GM18505 (cell line): Measurements from ENCODE around the gene WDR46.

Experiments
- ATAC-seq: cut with Tn5 transposase; IDR thresholded peaks from one replicate; pipeline ENCODE4 v1.9.1; 2021; ENCODE audit not compliant: unreplicated experiment
- POLR2A ChIP-seq: IDR thresholded peaks from 4 replicates; pipeline ENCODE4 v1.6.1; 2011; ENCODE audit warnings: borderline replicate concordance; ENCODE audit not compliant: insufficient read depth, insufficient read length; ENCODE audit errors: extremely low read depth

WDR46 gene

GRCh38 chr6:33317419-33317668 is 28.3 kb upstream of the WDR46 start:
- ATAC-seq: no peak
- no peak for TF ChIP-seq POLR2A

GRCh38 chr6:33316603-33317418 is 27.8 kb upstream of the WDR46 start:
- TF ChIP-seq POLR2A: no peak

DNA sequence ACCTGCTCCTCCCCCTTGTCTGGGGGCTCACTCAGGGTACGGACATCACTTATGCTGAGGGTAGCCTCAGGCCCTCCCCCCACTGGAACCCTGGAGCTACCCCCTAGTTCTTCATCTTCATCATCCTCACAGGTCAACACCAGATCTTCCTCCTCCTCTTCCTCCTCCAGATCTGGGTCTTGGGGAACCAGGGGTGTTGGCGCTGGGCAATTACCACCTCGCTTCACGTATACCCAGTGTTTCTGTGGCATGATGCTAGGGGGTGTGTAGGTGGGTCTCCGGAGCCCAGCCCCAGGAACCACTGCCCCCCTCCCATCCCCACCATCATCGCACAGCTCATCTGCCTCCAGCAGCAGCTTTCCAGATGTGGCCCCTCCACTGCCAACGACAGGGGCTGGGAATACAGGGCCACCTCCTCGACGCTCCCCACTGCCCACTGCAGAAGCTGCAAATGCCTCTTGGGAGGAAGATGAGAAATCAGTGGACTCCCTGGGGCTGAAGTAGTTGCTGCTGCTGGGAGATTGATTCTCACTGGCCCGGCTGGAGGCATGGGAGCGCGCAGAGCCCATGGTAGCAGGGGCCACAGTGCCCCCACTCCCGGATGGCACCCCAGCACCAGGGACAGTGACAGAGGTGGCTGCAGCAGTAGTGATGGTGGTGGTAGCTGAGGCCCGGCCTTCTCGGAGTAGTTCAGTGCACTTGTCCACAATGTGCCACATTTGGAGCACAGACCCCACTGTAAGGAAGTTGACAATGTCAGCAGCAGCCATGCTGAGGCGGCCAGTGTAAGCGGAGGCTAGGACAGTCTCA is 27.0 kb upstream of the WDR46 start:
- no peak for TF ChIP-seq POLR2A
- ATAC-seq: no peak

More at GRCh38 chr6:33316603-33317418, 27.8 kb upstream of the WDR46 start:
- no peak for ATAC-seq

DNA sequence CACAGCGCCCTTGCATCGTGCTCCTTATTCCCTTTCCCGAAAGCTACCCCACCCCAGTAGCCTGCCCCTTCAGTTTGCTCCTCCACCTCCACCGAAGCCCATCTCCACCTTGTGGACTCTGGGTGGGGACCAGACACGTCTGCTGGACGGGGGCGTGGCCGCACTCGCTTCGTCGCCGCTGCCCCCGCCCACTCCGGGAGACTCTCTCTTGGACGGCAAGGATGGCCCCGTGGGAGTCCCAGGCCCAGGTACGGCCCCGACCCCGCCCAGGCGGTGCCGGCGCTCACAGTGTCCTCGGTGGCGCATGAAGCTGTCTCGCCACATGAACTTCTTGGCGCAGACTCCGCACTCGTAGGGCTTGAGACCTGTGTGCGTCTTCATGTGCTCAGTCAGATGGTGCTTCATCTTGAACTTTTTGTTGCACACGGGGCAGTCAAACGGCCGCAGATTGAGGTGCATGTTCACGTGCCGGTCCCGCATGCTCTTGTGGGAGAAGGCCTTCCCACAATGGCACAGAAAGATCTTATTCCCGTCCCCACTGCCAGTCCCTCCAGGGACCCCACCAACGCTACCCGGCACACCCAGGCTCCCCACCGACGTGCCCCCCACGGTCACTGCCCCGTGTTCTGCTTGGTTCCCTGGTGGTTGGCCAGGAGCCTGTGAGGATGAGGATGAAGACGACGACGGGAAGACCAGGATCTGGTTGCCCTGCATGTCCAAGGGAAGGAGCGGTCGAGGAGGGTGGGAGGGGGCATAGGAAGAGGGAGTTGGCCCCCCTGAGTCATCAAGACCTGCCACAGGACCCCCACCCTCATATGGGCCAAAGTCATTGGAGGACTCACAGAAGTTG is 26.1 kb upstream of the WDR46 start:
- TF ChIP-seq POLR2A: no peak
- ATAC-seq: no peak

DNA sequence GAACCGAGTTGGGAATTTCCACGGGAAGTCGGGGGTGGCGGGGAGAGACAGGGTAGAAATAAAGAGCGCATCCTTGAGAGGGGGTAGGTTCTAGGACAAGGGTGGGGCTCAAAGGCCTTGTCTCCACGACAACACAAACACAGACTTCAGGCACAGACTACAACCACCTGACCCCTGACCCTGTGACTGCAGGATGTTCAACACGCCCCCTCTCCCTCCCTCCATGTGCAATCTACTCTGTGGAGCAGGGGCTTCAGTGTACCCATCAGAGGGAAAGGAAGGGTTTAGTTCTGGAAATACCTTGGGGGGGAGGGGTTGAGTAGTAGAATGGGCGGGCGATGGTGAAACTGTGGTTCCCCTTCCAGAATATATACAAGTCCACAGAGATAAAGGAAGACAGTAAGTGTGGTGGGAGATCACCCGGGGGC is 25.5 kb upstream of the WDR46 start:
- ATAC-seq: no peak
- no peak for TF ChIP-seq POLR2A

DNA sequence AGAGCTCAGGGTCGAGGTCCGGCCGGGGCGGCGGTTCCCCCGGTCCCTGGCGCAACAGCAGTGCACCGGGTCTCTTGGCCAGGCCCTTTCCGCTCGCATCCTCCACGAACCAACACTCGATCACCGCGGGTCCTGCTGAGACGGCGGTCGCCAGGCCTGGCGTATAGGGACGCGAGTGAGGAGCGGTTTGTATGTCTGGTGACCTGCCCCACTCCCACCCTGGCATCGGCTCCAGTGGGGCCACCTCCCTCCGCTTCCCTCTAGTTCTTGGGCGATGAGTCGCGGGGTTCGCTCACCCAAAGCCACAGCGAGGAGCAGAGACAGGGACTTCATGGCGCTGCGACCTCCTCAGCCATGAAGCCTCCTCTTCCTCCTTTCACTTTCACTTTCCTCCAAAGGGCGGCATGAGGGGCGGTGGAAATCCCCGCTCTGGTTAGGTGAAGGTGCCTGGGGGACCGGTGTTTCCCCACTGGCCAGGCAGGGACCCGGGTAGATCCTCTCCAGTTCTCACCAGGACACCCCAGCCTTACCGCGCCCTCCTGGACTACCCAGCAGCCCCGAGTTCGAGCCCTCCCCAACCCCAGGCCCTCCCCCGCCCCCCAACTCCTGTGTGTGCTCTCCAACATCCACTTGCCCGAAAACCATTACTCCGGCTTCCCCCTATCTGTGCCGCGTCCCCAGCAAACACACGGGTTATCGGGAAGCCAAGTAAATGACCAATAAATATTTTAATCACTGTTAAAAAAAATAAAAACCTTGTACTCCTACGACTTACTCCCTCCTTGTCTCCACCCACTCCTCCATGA is 24.9 kb upstream of the WDR46 start, which contains the start of gene TAPBP:
Gene TAPBP, minus strand, starts transcription at position 370 of the 806 bp plus-strand sequence. Its CDS starts 37 bp downstream, at position 333.
- peak; percentile 30 for ATAC-seq
- peak; percentile 84 for TF ChIP-seq POLR2A

GRCh38 chr6:33313105-33313708 is 24.2 kb upstream of the WDR46 start:
- no peak for ATAC-seq
- TF ChIP-seq POLR2A: no peak

- no peak for TF ChIP-seq POLR2A
- no peak for ATAC-seq
Observed at GRCh38 chr6:33312361-33313104, 23.5 kb upstream of the WDR46 start.

GRCh38 chr6:33306356-33306755 is 17.3 kb upstream of the WDR46 start:
- ATAC-seq: no peak

GRCh38 chr6:33305052-33305451 is 16.0 kb upstream of the WDR46 start:
- ATAC-seq: no peak
- no peak for TF ChIP-seq POLR2A

More at GRCh38 chr6:33306356-33306755, 17.3 kb upstream of the WDR46 start:
- TF ChIP-seq POLR2A: no peak

GRCh38 chr6:33304216-33304615 is 15.2 kb upstream of the WDR46 start:
- no peak for TF ChIP-seq POLR2A
- no peak for ATAC-seq
